Activated T-helper 1 cell treated with anti-CD3 and anti-CD28 coated beads, Interleukin-12 subunit alpha, Interleukin-12 subunit beta, Interleukin-2, Interleukin-4 antibody, amounts not matched to agents 30 ng/mL and 10 ng/mL and 1 ng/mL, durations not matched to agents 14 hours and 24 hours and 36 hours (primary cell): ENCODE measurements around the gene NUP62CL. TPM values are rescaled to one million over a fixed set of nuclear protein-coding genes. Genes with fewer than 3 reads are reported as not detected.
"Not testable (repeated sequence)": the region's sequence is repeated elsewhere in the genome, so short reads cannot be mapped to it uniquely, and the experiment has no call there.

ENCODE experiments used
- DNase-seq: peaks from one replicate; pipeline ENCODE4 v3.0.0; 2021; ENCODE audit warnings: low spot score
- H3K27ac Mint-ChIP-seq: one replicate; pipeline ENCODE4 v1.8.0; 2021; ENCODE audit warnings: mild to moderate bottlenecking, mixed read lengths
- H3K27me3 Mint-ChIP-seq: one replicate; pipeline ENCODE4 v1.8.0; 2022; ENCODE audit warnings: mild to moderate bottlenecking, moderate library complexity, mixed read lengths; ENCODE audit not compliant: insufficient read depth
- H3K36me3 Mint-ChIP-seq: one replicate; pipeline ENCODE4 v1.8.0; 2021; ENCODE audit warnings: low read depth, mixed read lengths
- H3K4me1 Mint-ChIP-seq: one replicate; pipeline ENCODE4 v1.8.0; 2021; ENCODE audit warnings: low read depth, mixed read lengths
- H3K4me3 Mint-ChIP-seq: one replicate; pipeline ENCODE4 v1.8.0; 2021; ENCODE audit warnings: mild to moderate bottlenecking, moderate library complexity, mixed read lengths
- H3K9me3 Mint-ChIP-seq: one replicate; pipeline ENCODE4 v1.8.0; 2021; ENCODE audit warnings: mixed read lengths
- intact Hi-C: fragments of 100-400 bp; cut with micrococcal nuclease; formaldehyde crosslinking; loops from one replicate; pipeline ENCODE4 v1.15.1; 2024
- total RNA-seq: library from RNA; stranded (reverse); gene quantifications from 2 replicates; pipeline ENCODE4 v1.2.3, GENCODE V29; 2022

The NUP62CL gene
- 0.54 and 1.1 TPM in 2 replicates for total RNA-seq

GRCh38 chrX:107205770-107206696 lies at the start of gene NUP62CL, which contains the start of gene DNAAF6:
TSS of gene NUP62CL (minus strand) at chrX:107206433. CDS start at chrX:107175146, 31,287 bp downstream.
TSS of gene DNAAF6 (plus strand) at chrX:107206611. CDS start at chrX:107212876, 6,265 bp downstream.
- intact Hi-C loops: loop anchor here (1.0 kb wide), 1 partner anchor 88 kb away; the partner anchor contains the start of gene RBM41
- peak within 1 kb of the TSS; percentile 56 for H3K27ac Mint-ChIP-seq

GRCh38 chrX:107228486-107228819 lies 22.2 kb upstream of the NUP62CL start:
- no peak for DNase-seq
- Mint-ChIP-seq H3K4me3 (no peak overlapping the region), H3K4me1 (no peaks in the 10 kb centered on the region), H3K9me3 (no peaks in the 10 kb centered on the region), H3K27ac (no peak overlapping the region), H3K36me3 (no peaks in the 10 kb centered on the region), H3K27me3 (peaks cover 4% of the 10 kb centered on the region)
- intact Hi-C loops: no loop called here

More at GRCh38 chrX:107205770-107206696, at the start of gene NUP62CL, which contains the start of gene DNAAF6:
- Mint-ChIP-seq H3K36me3 (no peaks in the 10 kb centered on the region), H3K4me1 (peaks cover 7% of the 10 kb centered on the region), H3K4me3 (peak within 1 kb of the TSS; percentile 87), H3K27me3 (peaks cover 2% of the 10 kb centered on the region), H3K9me3 (no peaks in the 10 kb centered on the region)
- DNase-seq: peak; percentile 49

GRCh38 chrX:107227780-107228485 lies 21.7 kb upstream of the NUP62CL start:
- no peak overlapping the region for H3K27ac Mint-ChIP-seq
- H3K4me3 Mint-ChIP-seq: no peak overlapping the region
- intact Hi-C loops: no loop called here
- DNase-seq: no peak
- no peaks in the 10 kb centered on the region for H3K36me3 Mint-ChIP-seq
- no peaks in the 10 kb centered on the region for H3K9me3 Mint-ChIP-seq
- no peaks in the 10 kb centered on the region for H3K4me1 Mint-ChIP-seq
- peaks cover 4% of the 10 kb centered on the region for H3K27me3 Mint-ChIP-seq

GRCh38 chrX:107226757-107227156 lies 20.5 kb upstream of the NUP62CL start:
- Mint-ChIP-seq H3K4me3 (no peak overlapping the region), H3K36me3 (no peaks in the 10 kb centered on the region), H3K27me3 (peaks cover 4% of the 10 kb centered on the region), H3K27ac (no peak overlapping the region), H3K4me1 (no peaks in the 10 kb centered on the region), H3K9me3 (no peaks in the 10 kb centered on the region)
- intact Hi-C loops: no loop called here
- no peak for DNase-seq

GRCh38 chrX:107213477-107213876 lies 7.2 kb upstream of the NUP62CL start:
- no peaks in the 10 kb centered on the region for H3K36me3 Mint-ChIP-seq
- no peaks in the 10 kb centered on the region for H3K9me3 Mint-ChIP-seq
- H3K4me3 Mint-ChIP-seq: no peak overlapping the region
- no peaks in the 10 kb centered on the region for H3K4me1 Mint-ChIP-seq
- peaks cover 8% of the 10 kb centered on the region for H3K27me3 Mint-ChIP-seq
- no peak for DNase-seq
- intact Hi-C loops: no loop called here
- no peak overlapping the region for H3K27ac Mint-ChIP-seq

GRCh38 chrX:107207943-107208342 lies 1.7 kb upstream of the NUP62CL start:
- no peak overlapping the region for H3K27ac Mint-ChIP-seq
- no peaks in the 10 kb centered on the region for H3K9me3 Mint-ChIP-seq
- H3K4me3 Mint-ChIP-seq: no peak overlapping the region
- peaks cover 4% of the 10 kb centered on the region for H3K27me3 Mint-ChIP-seq
- H3K4me1 Mint-ChIP-seq: peaks cover 7% of the 10 kb centered on the region
- intact Hi-C loops: no loop called here
- no peaks in the 10 kb centered on the region for H3K36me3 Mint-ChIP-seq
- no peak for DNase-seq

- H3K27ac Mint-ChIP-seq: no peak overlapping the region
- no peak overlapping the region for H3K4me3 Mint-ChIP-seq
- H3K4me1 Mint-ChIP-seq: peaks cover 7% of the 10 kb centered on the region
- intact Hi-C loops: no loop called here
- H3K36me3 Mint-ChIP-seq: no peaks in the 10 kb centered on the region
- no peaks in the 10 kb centered on the region for H3K9me3 Mint-ChIP-seq
- H3K27me3 Mint-ChIP-seq: peaks cover 2% of the 10 kb centered on the region
- no peak for DNase-seq
Measured at GRCh38 chrX:107207089-107207488, 856 bp upstream of the NUP62CL start.

GRCh38 chrX:107206697-107207065 lies 448 bp upstream of the NUP62CL start:
- Mint-ChIP-seq H3K9me3 (no peaks in the 10 kb centered on the region), H3K36me3 (no peaks in the 10 kb centered on the region), H3K27me3 (peaks cover 2% of the 10 kb centered on the region), H3K4me1 (peaks cover 7% of the 10 kb centered on the region), H3K27ac (no peak overlapping the region), H3K4me3 (peak overlapping the region; percentile 87)
- no peak for DNase-seq
- intact Hi-C loops: loop anchor here (1.0 kb wide), 1 partner anchor 88 kb away; the partner anchor contains the start of gene RBM41

- Mint-ChIP-seq H3K27me3 (peaks cover 2% of the 10 kb centered on the region), H3K27ac (no peak overlapping the region), H3K36me3 (no peaks in the 10 kb centered on the region), H3K4me3 (no peak overlapping the region), H3K9me3 (no peaks in the 10 kb centered on the region), H3K4me1 (peaks cover 7% of the 10 kb centered on the region)
- intact Hi-C loops: no loop called here
- no peak for DNase-seq
Measured at GRCh38 chrX:107204068-107204605, 2.1 kb downstream of the NUP62CL start.

GRCh38 chrX:107199491-107199890 lies 6.7 kb downstream of the NUP62CL start:
- Mint-ChIP-seq H3K27ac (no peak overlapping the region), H3K9me3 (no peaks in the 10 kb centered on the region), H3K4me3 (no peak overlapping the region), H3K4me1 (no peaks in the 10 kb centered on the region), H3K27me3 (no peaks in the 10 kb centered on the region), H3K36me3 (no peaks in the 10 kb centered on the region)
- DNase-seq: no peak
- intact Hi-C loops: no loop called here

GRCh38 chrX:107198074-107198473 lies 8.2 kb downstream of the NUP62CL start:
- H3K4me1 Mint-ChIP-seq: not testable (repeated sequence)

GRCh38 chrX:107197319-107197718 lies 8.9 kb downstream of the NUP62CL start:
- intact Hi-C loops: no loop called here
- no peaks in the 10 kb centered on the region for H3K4me1 Mint-ChIP-seq
- H3K27me3 Mint-ChIP-seq: no peaks in the 10 kb centered on the region
- H3K36me3 Mint-ChIP-seq: no peaks in the 10 kb centered on the region
- H3K9me3 Mint-ChIP-seq: no peaks in the 10 kb centered on the region
- no peak overlapping the region for H3K27ac Mint-ChIP-seq
- no peak for DNase-seq
- no peak overlapping the region for H3K4me3 Mint-ChIP-seq

More at GRCh38 chrX:107198074-107198473, 8.2 kb downstream of the NUP62CL start:
- H3K27ac Mint-ChIP-seq, H3K36me3 Mint-ChIP-seq, H3K9me3 Mint-ChIP-seq, intact Hi-C loops, H3K4me3 Mint-ChIP-seq, DNase-seq, H3K27me3 Mint-ChIP-seq: not testable (repeated sequence)
